NCI-H2196 treated with DMSO at 0.1 percent for 48 hours (cell line): ENCODE results near the gene CYSTM1.

Source experiments
- DNase-seq: peaks from one replicate; lab custom pipeline; 2025; ENCODE audit not compliant: unreplicated experiment; lab: John Stamatoyannopoulos, UW

Gene CYSTM1

GRCh38 chr5:140205216-140205615 is 30.2 kb downstream of the CYSTM1 start:
- no peak for DNase-seq

GRCh38 chr5:140205952-140206351 is 31.0 kb downstream of the CYSTM1 start:
- DNase-seq = no peak

- no peak for DNase-seq
Measured at GRCh38 chr5:140207250-140207964, 32.4 kb downstream of the CYSTM1 start.

- DNase-seq = no peak
Measured at GRCh38 chr5:140208065-140208464, 33.1 kb downstream of the CYSTM1 start.

GRCh38 chr5:140213370-140213983 is 38.5 kb downstream of the CYSTM1 start:
- DNase-seq = no peak

GRCh38 chr5:140214831-140215230 is 39.8 kb downstream of the CYSTM1 start:
- no peak for DNase-seq

GRCh38 chr5:140215276-140215675 is 40.3 kb downstream of the CYSTM1 start:
- no peak for DNase-seq

- no peak for DNase-seq
Measured at GRCh38 chr5:140216478-140217074, 41.6 kb downstream of the CYSTM1 start.

GRCh38 chr5:140217299-140218026 is 42.5 kb downstream of the CYSTM1 start:
- no peak for DNase-seq

GRCh38 chr5:140219068-140219991 is 44.3 kb downstream of the CYSTM1 start:
- no peak for DNase-seq

GRCh38 chr5:140220032-140220697 is 45.2 kb downstream of the CYSTM1 start:
- DNase-seq = no peak

- DNase-seq = no peak
Measured at GRCh38 chr5:140220698-140221064, 45.7 kb downstream of the CYSTM1 start.

GRCh38 chr5:140221697-140222223 is 46.8 kb downstream of the CYSTM1 start:
- DNase-seq = no peak

GRCh38 chr5:140222416-140222815 is 47.4 kb downstream of the CYSTM1 start:
- no peak for DNase-seq

- DNase-seq = no peak
Measured at GRCh38 chr5:140223567-140223966, 48.6 kb downstream of the CYSTM1 start.

- DNase-seq = no peak
Measured at GRCh38 chr5:140224658-140225057, 49.7 kb downstream of the CYSTM1 start.

GRCh38 chr5:140225396-140225795 is 50.4 kb downstream of the CYSTM1 start:
- DNase-seq = no peak

GRCh38 chr5:140227046-140227445 is 52.1 kb downstream of the CYSTM1 start:
- DNase-seq = no peak

GRCh38 chr5:140228364-140228837 is 53.4 kb downstream of the CYSTM1 start:
- DNase-seq = no peak

GRCh38 chr5:140230373-140230772 is 55.4 kb downstream of the CYSTM1 start:
- DNase-seq = no peak
